IMR-90 (cell line): Measurements from ENCODE around the gene CNFN.

Experiments
- CEBPB ChIP-seq: IDR thresholded peaks from 2 replicates; pipeline ENCODE4 v1.6.1; 2012; ENCODE audit warnings: low read depth, low read length, improper control_type of control experiment
- MXI1 ChIP-seq: IDR thresholded peaks from 2 replicates; pipeline ENCODE4 v1.6.1; 2012; ENCODE audit warnings: low read depth, mild to moderate bottlenecking, low read length, moderate library complexity, borderline replicate concordance
- POLR2A ChIP-seq: IDR thresholded peaks from 2 replicates; pipeline ENCODE4 v1.6.1; 2012; ENCODE audit warnings: mild to moderate bottlenecking, low read depth, low read length
- RAD21 ChIP-seq: IDR thresholded peaks from 2 replicates; pipeline ENCODE4 v1.6.1; 2012; ENCODE audit warnings: low read length, improper control_type of control experiment
- RCOR1 ChIP-seq: IDR thresholded peaks from 2 replicates; pipeline ENCODE4 v1.6.1; 2012; ENCODE audit warnings: mild to moderate bottlenecking, low read length, improper control_type of control experiment; ENCODE audit not compliant: insufficient replicate concordance
- TF ChIP-seq, protein P1 (sequence below): conservative IDR thresholded peaks from 2 replicates; pipeline ENCODE4 v1.5.1; 2012; ENCODE audit warnings: mild to moderate bottlenecking, low read depth, low read length, improper control_type of control experiment
- TF ChIP-seq, protein P2 (sequence below): fragments of 150-350 bp; IDR thresholded peaks from 2 replicates; pipeline ENCODE4 v1.6.1; 2017; ENCODE audit warnings: mild to moderate bottlenecking, antibody characterized with exemption, low read length, low read depth

DNA sequence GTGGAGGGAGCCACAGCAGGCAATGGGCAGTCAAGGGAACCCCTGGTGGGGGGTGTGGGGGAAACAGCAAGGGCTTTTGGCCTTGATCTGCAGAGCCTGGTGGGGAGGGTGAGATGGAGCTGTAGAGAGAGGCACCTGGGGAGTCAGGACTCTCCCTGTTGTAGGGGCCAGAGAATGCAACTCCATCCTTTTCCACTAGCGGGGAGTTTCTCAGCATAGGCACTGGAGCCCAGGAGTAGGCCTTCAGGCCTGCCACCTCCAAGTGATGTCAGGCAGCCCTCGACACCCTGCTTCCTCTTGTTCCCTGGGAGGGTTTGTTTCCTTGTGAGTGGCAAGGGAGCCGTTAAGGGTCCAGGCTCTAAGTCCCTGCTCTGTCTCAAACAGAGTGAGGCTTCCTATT, 39.7 kb downstream of the CNFN start:
- no peak for TF ChIP-seq POLR2A
- TF ChIP-seq, protein P1, sequence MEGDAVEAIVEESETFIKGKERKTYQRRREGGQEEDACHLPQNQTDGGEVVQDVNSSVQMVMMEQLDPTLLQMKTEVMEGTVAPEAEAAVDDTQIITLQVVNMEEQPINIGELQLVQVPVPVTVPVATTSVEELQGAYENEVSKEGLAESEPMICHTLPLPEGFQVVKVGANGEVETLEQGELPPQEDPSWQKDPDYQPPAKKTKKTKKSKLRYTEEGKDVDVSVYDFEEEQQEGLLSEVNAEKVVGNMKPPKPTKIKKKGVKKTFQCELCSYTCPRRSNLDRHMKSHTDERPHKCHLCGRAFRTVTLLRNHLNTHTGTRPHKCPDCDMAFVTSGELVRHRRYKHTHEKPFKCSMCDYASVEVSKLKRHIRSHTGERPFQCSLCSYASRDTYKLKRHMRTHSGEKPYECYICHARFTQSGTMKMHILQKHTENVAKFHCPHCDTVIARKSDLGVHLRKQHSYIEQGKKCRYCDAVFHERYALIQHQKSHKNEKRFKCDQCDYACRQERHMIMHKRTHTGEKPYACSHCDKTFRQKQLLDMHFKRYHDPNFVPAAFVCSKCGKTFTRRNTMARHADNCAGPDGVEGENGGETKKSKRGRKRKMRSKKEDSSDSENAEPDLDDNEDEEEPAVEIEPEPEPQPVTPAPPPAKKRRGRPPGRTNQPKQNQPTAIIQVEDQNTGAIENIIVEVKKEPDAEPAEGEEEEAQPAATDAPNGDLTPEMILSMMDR, result no peak
- TF ChIP-seq, protein P2, sequence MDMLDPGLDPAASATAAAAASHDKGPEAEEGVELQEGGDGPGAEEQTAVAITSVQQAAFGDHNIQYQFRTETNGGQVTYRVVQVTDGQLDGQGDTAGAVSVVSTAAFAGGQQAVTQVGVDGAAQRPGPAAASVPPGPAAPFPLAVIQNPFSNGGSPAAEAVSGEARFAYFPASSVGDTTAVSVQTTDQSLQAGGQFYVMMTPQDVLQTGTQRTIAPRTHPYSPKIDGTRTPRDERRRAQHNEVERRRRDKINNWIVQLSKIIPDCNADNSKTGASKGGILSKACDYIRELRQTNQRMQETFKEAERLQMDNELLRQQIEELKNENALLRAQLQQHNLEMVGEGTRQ, result no peak
- no peak for TF ChIP-seq MXI1
- no peak for TF ChIP-seq RAD21
- no peak for TF ChIP-seq RCOR1
- no peak for TF ChIP-seq CEBPB
